Measurements from ENCODE around the gene IMMP2L.
"Not testable (repeated sequence)": the region's sequence is repeated elsewhere in the genome, so short reads cannot be mapped to it uniquely, and the experiment has no call there.

IMMP2L gene

DNA sequence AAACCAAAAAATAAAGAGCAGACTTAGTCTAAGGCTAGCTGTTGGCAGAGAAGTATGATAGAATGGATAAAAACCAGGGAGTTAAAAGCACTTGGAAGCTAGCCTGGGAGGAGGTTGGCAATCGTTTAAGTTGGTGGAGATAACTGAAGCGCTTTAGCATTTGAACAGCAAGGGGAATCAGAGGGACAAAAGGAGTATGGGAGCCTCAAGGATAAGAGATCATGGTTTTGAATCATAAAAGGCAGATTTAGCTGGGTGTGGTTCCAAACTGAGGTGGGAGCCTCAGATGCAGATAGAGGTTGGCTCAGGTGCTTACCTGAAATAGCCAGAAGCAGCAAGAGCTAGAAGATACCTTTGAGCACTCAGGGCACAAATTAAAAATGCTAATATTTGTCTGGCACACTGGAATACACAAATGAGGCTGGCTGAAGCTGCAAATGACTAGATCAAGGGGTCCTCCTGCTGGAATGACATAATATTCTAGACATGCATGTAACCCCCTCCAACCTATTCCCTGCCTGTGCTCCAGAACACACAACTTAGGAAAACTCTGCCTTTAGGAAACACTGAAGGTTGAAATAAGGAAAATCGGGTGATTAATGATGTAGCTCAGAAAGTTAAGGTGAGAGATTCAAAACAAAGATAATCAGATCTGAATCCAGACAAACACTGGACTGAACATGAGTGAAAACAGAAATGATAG is 843.6 kb downstream of the IMMP2L start:
- H3K4me3 ChIP-seq (ENCODE audit: low read length), result no peak overlapping the region
- no peak for TF ChIP-seq ZNF274 (IDR thresholded peaks at IDR 0.05; ENCODE audit: low read depth, low read length)

DNA sequence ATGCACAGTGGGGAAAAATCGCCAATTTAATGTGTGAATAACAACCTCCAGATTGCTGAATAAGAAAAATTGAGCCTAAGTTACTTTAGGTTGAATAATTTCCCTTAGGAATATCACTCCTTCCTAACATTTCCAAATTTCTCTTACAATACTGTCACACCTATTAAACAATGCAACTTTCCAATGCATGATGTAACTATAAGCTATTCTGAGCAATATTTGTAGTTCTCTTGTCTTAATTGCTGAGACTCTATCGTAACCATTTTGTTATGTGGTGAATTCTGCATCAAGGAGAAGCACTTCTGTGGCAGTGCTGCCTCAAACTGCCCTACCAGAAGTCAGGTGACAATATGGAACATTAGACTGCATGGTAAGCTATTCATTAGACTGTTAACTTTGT is 858.1 kb downstream of the IMMP2L start:
- H3K4me3 ChIP-seq (ENCODE audit: low read length), result no peak overlapping the region
- no peak for TF ChIP-seq ZNF274 (IDR thresholded peaks at IDR 0.05; ENCODE audit: low read depth, low read length)

DNA sequence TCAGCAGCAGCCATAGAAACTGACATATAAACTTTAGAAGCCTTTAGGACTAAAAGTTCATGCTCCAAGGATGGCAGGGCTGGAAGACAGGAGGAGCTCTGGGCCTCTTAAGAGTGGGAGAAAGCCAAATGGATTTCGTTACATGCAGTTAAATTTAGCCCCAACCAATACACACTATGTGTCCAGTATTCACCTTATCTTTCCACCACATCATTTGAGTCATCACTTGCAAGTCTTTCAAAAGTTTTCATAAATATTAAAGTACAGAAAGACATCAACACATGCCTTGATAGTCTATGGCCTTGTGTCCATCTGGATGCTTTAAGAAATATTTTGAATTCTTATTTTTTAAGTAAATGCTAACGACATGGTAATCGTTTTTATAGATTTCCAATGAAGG is 863.7 kb downstream of the IMMP2L start:
- H3K4me3 ChIP-seq (ENCODE audit: low read length), result no peak overlapping the region
- TF ChIP-seq ZNF274 (IDR thresholded peaks at IDR 0.05; ENCODE audit: low read depth, low read length), result no peak

DNA sequence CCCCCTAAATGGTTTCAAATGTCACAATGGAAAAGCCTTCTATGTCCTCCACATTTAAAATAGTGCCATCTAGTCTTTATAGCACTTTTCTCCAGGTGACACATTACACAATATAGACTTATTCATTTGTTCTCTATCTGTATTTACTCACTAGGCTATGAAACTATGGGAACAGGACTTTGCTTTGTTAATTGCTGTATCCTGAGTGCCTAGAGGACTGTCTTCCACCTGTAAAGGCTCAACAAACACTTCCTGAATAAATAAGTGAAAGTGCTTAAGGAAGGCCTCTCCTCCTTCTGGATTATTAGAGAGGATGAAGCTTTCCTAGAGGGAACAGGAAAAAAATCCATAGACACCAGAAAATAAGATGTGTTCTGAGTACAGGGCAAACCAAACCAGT is 868.9 kb downstream of the IMMP2L start:
- no peak overlapping the region for H3K4me3 ChIP-seq (ENCODE audit: low read length)
- no peak for TF ChIP-seq ZNF274 (IDR thresholded peaks at IDR 0.05; ENCODE audit: low read depth, low read length)

DNA sequence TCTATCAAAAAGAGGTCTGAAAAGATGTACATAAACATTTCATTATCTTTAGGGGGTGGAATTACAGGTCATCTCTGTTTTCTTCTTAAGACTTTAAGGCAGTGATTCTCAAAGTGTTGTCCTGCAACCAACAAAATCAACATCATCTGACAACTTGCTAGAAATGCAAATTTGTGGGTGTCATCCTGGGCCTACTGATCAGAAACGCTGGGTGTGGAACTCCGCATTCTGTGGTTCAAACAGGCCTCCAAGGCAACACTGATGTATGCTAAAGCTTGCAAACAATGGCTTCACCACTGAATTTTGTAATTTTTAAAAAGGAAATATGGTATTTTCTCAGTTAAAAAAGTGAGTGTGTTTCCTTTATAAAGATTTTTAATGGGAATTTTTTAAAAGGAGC is 873.4 kb downstream of the IMMP2L start:
- TF ChIP-seq ZNF274 (IDR thresholded peaks at IDR 0.05; ENCODE audit: low read depth, low read length), result no peak
- H3K4me3 ChIP-seq (ENCODE audit: low read length), result no peak overlapping the region

DNA sequence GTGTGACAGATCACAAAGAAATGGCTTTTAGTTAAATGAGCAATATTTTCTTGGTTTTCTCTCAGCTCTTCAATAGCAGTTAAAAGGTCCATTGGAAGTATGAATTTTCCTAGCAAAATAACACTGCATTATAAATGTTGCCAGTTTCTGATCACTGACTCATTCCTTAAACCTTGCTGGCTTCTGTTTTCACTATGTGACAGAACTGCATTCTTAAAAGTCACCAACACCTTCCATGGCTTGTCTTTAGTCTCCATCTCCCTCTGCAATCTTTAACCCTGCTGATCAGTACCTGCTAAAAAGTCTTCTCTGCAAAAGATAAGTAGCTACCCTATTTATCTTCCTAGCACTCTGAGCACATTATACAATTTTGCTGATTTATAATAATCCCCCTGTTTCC is 876.4 kb downstream of the IMMP2L start:
- no peak for TF ChIP-seq ZNF274 (IDR thresholded peaks at IDR 0.05; ENCODE audit: low read depth, low read length)
- no peak overlapping the region for H3K4me3 ChIP-seq (ENCODE audit: low read length)

DNA sequence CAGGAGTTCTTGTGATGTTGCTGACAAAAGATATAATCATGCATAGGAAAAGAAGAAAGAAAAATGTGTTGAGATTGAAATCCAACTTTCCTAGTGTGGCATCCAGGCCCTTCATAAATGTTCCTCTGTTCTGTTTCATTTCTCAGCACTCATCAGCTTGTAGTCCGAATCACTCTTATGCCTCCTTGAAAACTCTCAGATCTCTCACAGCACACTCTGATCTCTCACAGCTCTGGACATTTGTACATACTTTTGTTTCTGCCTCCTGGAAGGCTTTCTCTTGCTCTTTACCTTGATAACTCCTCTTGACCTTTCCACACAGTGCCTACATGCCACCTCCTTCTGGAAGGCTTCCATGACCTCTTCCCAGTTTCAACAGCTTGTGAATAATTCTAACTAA is 880.4 kb downstream of the IMMP2L start:
- TF ChIP-seq ZNF274 (IDR thresholded peaks at IDR 0.05; ENCODE audit: low read depth, low read length), result no peak
- no peak overlapping the region for H3K4me3 ChIP-seq (ENCODE audit: low read length)

DNA sequence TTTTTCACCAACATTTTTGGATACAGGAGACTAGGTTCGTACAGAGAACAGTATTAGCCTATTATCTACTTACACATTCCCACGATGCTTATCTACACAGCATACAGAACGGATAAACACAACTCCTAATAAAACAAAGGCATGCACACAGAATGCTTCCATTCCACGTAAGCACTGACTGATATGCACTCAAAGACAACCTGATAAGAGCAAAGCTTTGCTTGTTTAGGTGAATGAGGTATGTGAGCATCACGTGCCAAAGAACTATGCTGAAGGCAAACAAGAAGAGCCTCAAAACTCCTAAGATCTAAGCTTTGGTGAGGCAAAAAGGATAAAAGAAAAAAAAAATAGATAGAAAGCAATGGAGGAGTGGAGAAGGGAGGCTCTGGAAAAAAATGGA is 884.9 kb downstream of the IMMP2L start:
- H3K4me3 ChIP-seq (ENCODE audit: low read length), result no peak overlapping the region
- TF ChIP-seq ZNF274 (IDR thresholded peaks at IDR 0.05; ENCODE audit: low read depth, low read length), result no peak

DNA sequence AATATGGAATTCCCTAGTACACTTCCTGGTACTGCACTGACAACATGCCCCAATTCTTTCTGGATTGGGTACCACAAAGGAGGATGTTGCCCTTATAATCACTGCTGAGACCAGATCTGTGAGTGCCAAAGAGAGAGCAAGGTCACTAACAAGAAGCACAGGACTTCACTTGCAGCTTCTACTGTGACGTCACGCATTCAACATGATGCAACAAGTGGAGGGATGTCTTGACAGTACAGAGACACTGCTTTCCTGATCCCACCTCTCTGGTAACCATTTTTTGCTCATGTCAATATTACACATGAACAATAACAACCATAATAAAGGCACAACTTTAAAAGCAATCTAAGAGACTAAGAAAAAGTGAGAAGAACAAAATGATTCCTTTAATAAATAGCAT is 885.5 kb downstream of the IMMP2L start:
- H3K4me3 ChIP-seq (ENCODE audit: low read length), result no peak overlapping the region
- TF ChIP-seq ZNF274 (IDR thresholded peaks at IDR 0.05; ENCODE audit: low read depth, low read length), result no peak

DNA sequence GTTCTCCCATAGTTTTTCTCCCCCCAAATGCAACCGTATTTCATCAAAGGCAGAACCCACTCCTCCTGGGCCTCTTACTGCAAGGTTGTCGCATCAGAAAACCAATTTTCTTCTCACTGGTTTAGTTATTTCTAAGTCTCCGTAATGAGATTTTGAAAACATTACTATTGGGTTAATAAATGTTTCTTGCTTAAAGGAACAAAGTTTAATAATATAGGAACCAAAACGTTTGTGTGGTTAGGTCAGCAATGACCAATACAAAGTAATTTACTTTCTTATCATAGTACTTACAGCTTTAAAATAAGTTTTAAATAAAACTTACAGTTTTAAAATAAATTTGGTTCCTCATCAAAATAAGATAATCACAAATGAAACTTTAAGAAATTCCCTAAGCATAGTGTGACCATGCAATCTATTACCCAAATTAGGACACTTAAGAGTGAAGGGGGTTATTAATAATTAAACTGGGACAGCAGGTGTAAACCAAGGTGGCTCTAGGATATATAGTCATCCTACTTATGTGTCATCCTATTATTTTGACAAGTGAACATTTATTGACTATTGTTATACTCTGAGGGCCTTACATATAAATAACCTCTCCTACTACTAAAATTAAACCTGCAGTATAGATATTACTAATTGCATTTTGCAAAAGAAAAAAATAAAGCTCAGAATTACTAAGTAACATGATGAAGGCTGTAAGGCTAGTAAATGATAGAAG is 886.7 kb downstream of the IMMP2L start:
- TF ChIP-seq ZNF274 (IDR thresholded peaks at IDR 0.05; ENCODE audit: low read depth, low read length), result no peak
- H3K4me3 ChIP-seq (ENCODE audit: low read length), result no peak overlapping the region

DNA sequence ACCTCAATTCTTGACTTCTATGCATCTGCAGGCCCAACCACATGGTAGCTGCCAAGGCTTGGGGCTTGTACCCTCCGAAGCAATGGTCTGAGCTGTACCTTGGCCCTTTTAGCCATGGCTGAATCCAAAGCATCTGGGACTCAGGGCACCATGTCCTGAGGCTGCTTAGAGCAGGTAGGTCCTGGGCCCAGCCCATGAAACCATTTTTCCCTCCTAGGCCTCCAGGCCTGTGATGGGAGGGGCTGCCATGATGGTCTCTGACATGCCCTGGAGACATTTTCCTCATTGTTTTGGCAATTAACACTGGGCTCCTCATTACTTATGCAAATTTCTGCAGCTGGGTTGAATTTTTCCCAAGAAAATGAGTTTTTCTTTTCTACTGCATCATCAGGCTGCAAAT is 889.1 kb downstream of the IMMP2L start:
- TF ChIP-seq ZNF274 (IDR thresholded peaks at IDR 0.05; ENCODE audit: low read depth, low read length), result no peak
- no peak overlapping the region for H3K4me3 ChIP-seq (ENCODE audit: low read length)

DNA sequence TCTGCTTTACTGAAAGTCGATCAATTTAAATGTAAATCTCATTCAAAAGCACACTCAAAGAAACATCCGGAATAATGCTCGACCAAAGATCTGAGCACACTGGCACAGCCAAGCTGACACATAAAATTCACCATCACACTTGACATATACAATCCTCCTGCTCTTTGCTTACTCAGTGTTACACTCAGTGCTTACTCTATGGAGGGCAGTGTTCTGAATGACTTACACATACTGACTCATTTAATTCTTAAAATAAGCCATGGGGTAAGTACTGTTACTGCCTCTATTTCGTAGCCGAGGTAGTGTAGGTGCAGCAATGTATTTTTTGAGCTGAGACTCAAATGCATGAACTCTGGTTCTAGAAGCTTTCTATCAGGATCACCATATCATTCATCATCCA is 892.9 kb downstream of the IMMP2L start:
- no peak overlapping the region for H3K4me3 ChIP-seq (ENCODE audit: low read length)
- no peak for TF ChIP-seq ZNF274 (IDR thresholded peaks at IDR 0.05; ENCODE audit: low read depth, low read length)

DNA sequence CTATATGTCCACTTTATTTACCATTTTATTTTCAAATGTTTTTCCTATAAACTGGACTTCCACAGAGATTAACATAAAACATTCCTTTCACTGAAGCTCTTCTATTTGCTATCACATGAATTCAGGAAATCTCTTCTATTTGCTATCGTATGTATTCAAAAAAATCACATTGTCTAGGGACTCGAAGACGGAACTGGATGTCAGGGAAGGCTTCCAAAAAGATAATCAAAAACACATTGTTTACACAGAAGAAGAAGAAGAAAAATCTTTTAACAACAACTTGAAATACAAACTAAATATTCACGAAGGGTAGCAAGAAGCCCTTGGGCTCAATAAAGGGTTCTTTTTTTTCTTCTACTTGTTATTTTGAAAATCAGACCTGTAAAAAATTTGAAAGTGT is 897.5 kb downstream of the IMMP2L start:
- TF ChIP-seq ZNF274 (IDR thresholded peaks at IDR 0.05; ENCODE audit: low read depth, low read length), result no peak
- H3K4me3 ChIP-seq (ENCODE audit: low read length), result no peak overlapping the region

DNA sequence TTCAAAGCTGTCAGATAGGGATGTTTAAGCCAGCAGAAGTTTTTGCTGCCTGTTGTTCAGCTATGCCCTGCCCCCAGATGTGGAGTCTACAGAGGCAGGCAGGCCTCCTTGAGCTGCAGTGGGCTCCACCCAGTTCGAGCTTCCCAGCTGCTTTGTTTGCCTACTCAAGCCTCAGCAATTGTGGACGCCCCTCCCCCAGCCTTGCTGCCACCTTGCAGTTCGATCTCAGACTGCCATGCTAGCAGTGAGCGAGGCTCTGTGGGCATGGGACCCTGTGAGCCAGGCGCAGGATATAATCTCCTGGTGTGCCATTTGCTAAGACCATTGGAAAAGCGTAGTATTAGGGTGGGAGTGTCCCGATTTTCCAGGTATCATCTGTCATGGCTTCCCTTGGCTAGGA is 901.7 kb downstream of the IMMP2L start:
- H3K4me3 ChIP-seq (ENCODE audit: low read length), result not testable (repeated sequence)

DNA sequence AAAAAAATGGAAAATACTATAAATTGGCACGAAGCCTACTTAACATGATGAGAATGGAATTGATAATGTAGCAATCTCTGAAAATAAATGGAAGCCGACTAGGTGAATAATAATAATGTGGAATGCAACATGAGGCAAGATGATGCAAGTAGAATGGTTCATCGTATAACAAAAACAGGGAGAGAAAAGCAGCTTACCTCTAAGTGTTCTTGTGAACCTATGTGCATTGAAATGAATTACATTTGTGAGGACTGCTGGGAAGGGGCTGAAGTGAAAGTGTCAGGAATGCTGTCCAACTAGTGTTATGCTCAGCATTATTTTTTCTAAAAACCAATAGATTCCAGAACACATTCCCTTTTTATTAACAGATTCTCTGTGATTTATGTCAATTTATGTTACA is 912.0 kb downstream of the IMMP2L start:
- TF ChIP-seq ZNF274 (IDR thresholded peaks at IDR 0.05; ENCODE audit: low read depth, low read length), result no peak

DNA sequence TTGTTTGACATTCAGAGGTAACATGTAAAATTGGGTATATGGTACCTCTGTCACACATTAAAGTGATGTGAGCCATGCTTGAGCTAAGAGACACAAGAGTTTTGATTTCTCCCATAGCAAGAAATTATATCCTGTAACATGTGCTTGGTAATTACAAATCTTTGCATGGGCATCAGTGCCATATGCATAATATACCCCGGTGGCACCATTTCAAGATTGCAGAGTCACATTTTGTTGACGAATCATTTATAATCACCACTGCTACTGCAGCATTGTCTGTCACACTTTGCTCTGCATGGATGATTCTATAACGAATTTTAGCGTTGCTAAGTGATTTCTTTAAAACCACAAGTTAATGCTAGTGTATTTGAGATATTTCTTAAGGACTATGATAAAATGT is 915.0 kb downstream of the IMMP2L start:
- H3K4me3 ChIP-seq (ENCODE audit: low read length), result no peak overlapping the region
- TF ChIP-seq ZNF274 (IDR thresholded peaks at IDR 0.05; ENCODE audit: low read depth, low read length), result no peak

More for the DNA sequence above, 912.0 kb downstream of the IMMP2L start:
- no peak overlapping the region for H3K4me3 ChIP-seq (ENCODE audit: low read length)

Data from GM08714 (cell line).